IMR-90 (cell line): ENCODE results near the gene TARDBP. TPM values are rescaled to one million over a fixed set of nuclear protein-coding genes. Genes with fewer than 3 reads are reported as not detected.
"Not testable (repeated sequence)": the region's sequence is repeated elsewhere in the genome, so short reads cannot be mapped to it uniquely, and the experiment has no call there.

Experiments used
- ATAC-seq: fragments of 200-7000 bp; cut with Tn5 transposase; 2 replicates; pipeline ENCODE4 v1.9.1; 2020; ENCODE audit warnings: low read depth, mild to moderate bottlenecking, moderate library complexity
- BruUV-seq: library from RNA; stranded (reverse); fragments of 400-500 nt; replicated peaks from 2 replicates; lab custom pipeline; 2021; lab: Mats Ljungman, UMichigan
- CTCF ChIA-PET: fragments of 300-600 bp; formaldehyde crosslinking; extraction: SDS; loops from one replicate; lab custom pipeline; 2021; ENCODE audit warnings: antibody characterized with exemption; lab: Yijun Ruan, JAX
- POLR2A ChIA-PET: fragments of 300-600 bp; sonication (Branson Sonifier 250); formaldehyde crosslinking; loops from one replicate; lab custom pipeline; 2022; ENCODE audit warnings: antibody characterized with exemption; ENCODE audit not compliant: unreplicated experiment; lab: Charles Lee
- DNase-seq: peaks from one replicate; pipeline ENCODE4 v3.0.0; 2013
- H2AFZ ChIP-seq: replicated peaks from 2 replicates; pipeline ENCODE3; 2013; ENCODE audit warnings: low read length, mild to moderate bottlenecking; ENCODE audit not compliant: poor library complexity
- H2AK5ac ChIP-seq: 2 replicates; pipeline ENCODE4 v1.6.1; 2013; ENCODE audit warnings: low read depth, low read length, inconsistent platforms
- H2AK9ac ChIP-seq: replicated peaks from 2 replicates; pipeline ENCODE3; 2013; ENCODE audit warnings: mild to moderate bottlenecking, low read depth, low read length, moderate library complexity; ENCODE audit not compliant: poor library complexity
- H2BK120ac ChIP-seq: 2 replicates; pipeline ENCODE4 v1.6.1; 2013; ENCODE audit warnings: low read depth, low read length, inconsistent platforms
- H2BK15ac ChIP-seq: 3 replicates; pipeline ENCODE4 v1.6.1; 2013; ENCODE audit warnings: low read depth, low read length, inconsistent platforms
- H2BK20ac ChIP-seq: 2 replicates; pipeline ENCODE4 v1.6.1; 2013; ENCODE audit warnings: low read depth, mild to moderate bottlenecking, inconsistent platforms, low read length, moderate library complexity
- H2BK5ac ChIP-seq: 2 replicates; pipeline ENCODE4 v1.6.1; 2013; ENCODE audit warnings: mild to moderate bottlenecking, low read depth, low read length, inconsistent platforms; ENCODE audit not compliant: poor library complexity, severe bottlenecking
- H3K14ac ChIP-seq: replicated peaks from 2 replicates; pipeline ENCODE4 v1.6.1; 2013; ENCODE audit warnings: low read depth, low read length, inconsistent platforms
- H3K18ac ChIP-seq: 2 replicates; pipeline ENCODE4 v1.6.1; 2013; ENCODE audit warnings: low read depth, low read length, control low read depth
- H3K23ac ChIP-seq: 2 replicates; pipeline ENCODE4 v1.6.1; 2013; ENCODE audit warnings: low read depth, low read length, inconsistent platforms
- H3K27ac ChIP-seq: 2 replicates; pipeline ENCODE4 v1.5.1; 2013; ENCODE audit warnings: mild to moderate bottlenecking, control low read depth, low read length; ENCODE audit not compliant: insufficient read depth
- H3K27me3 ChIP-seq: 2 replicates; pipeline ENCODE4 v1.6.1; 2013; ENCODE audit warnings: low read length; ENCODE audit not compliant: control insufficient read depth, insufficient read depth
- H3K36me3 ChIP-seq: 2 replicates; pipeline ENCODE4 v1.6.1; 2013; ENCODE audit warnings: low read length, mixed read lengths; ENCODE audit not compliant: control insufficient read depth, insufficient read depth
- H3K4ac ChIP-seq: 2 replicates; pipeline ENCODE4 v1.6.1; 2013; ENCODE audit warnings: low read depth, low read length, inconsistent platforms
- H3K4me1 ChIP-seq: 2 replicates; pipeline ENCODE4 v1.6.1; 2013; ENCODE audit warnings: low read length, mixed read lengths; ENCODE audit not compliant: control insufficient read depth, insufficient read depth
- H3K4me2 ChIP-seq: 2 replicates; pipeline ENCODE4 v1.6.1; 2013; ENCODE audit warnings: low read depth, mild to moderate bottlenecking, control low read depth, low read length, moderate library complexity
- H3K4me3 ChIP-seq: 2 replicates; pipeline ENCODE4 v1.5.1; 2013; ENCODE audit warnings: low read depth, mild to moderate bottlenecking, control low read depth, low read length, moderate library complexity; ENCODE audit not compliant: insufficient read depth
- H3K56ac ChIP-seq: 2 replicates; pipeline ENCODE4 v1.6.1; 2013; ENCODE audit warnings: low read length, inconsistent platforms; ENCODE audit not compliant: insufficient read depth; ENCODE audit errors: extremely low read depth
- H3K79me1 ChIP-seq, 2 experiments: 2 replicates each; pipeline ENCODE4 v1.6.1; 2013; ENCODE audit warnings: low read length in 2 of 2, inconsistent platforms in 1 of 2, low read depth in 1 of 2
- H3K9ac ChIP-seq: 2 replicates; pipeline ENCODE4 v1.6.1; 2013; ENCODE audit warnings: low read depth, low read length, control low read depth
- H3K9me1 ChIP-seq: 2 replicates; pipeline ENCODE4 v1.6.1; 2013; ENCODE audit warnings: low read length, inconsistent platforms; ENCODE audit not compliant: insufficient read depth
- H3K9me3 ChIP-seq: 2 replicates; pipeline ENCODE4 v1.6.1; 2013; ENCODE audit warnings: low read length; ENCODE audit not compliant: control insufficient read depth, insufficient read depth
- H4K20me1 ChIP-seq: 2 replicates; pipeline ENCODE4 v1.6.1; 2013; ENCODE audit warnings: low read length, inconsistent platforms; ENCODE audit not compliant: insufficient read depth
- H4K5ac ChIP-seq: 2 replicates; pipeline ENCODE4 v1.6.1; 2013; ENCODE audit warnings: mild to moderate bottlenecking, low read depth, low read length, control low read depth
- H4K8ac ChIP-seq, 2 experiments: 2 replicates each; pipeline ENCODE4 v1.6.1; 2013; ENCODE audit warnings: low read depth in 2 of 2, low read length in 2 of 2, control low read depth in 1 of 2, inconsistent platforms in 1 of 2
- H4K91ac ChIP-seq: 2 replicates; pipeline ENCODE4 v1.6.1; 2013; ENCODE audit warnings: low read depth, low read length, inconsistent platforms; ENCODE audit not compliant: insufficient read depth
- WGBS, 2 experiments: methylation state at CpG; one replicate each; pipeline versions ENCODE4 v1.1.5 to v1.1.7; 2013; ENCODE audit warnings: missing lambda C conversion rate in 2 of 2; ENCODE audit not compliant: insufficient read length in 1 of 2; ENCODE audit errors: extremely low coverage in 2 of 2; 5-methylcytosine and 5-hydroxymethylcytosine counted together
- dilution Hi-C: fragments of 300-500 bp; cut with HindIII; formaldehyde crosslinking; loops from one replicate; pipeline ENCODE4 v1.14.3; 2018; ENCODE audit warnings: low sequenced_read_pairs; ENCODE audit not compliant: unreplicated experiment
- in situ Hi-C: fragments of 300-500 bp; cut with MboI; formaldehyde crosslinking; loops from 3 replicates; pipeline ENCODE4 v1.14.3; 2019; ENCODE audit warnings: low sequenced_read_pairs, inconsistent platforms, mixed read lengths
- intact Hi-C: fragments of 100-400 bp; cut with micrococcal nuclease; formaldehyde crosslinking; loops from 2 replicates; pipeline ENCODE4 v1.10.0; 2022
- polyA plus RNA-seq, 3 experiments: library from polyadenylated mRNA; depleted of rRNA; stranded (reverse); fragments of >200 nt; gene quantifications; 2 replicates each; pipeline ENCODE4 v1.2.3, GENCODE V29; 2012; ENCODE audit warnings: low replicate concordance in 1 of 3
- total RNA-seq: library from RNA; depleted of rRNA; stranded (reverse); fragments of >200 nt; gene quantifications from 2 replicates; pipeline ENCODE4 v1.2.3, GENCODE V29; 2012

Gene TARDBP
- total and polyA plus RNA-seq, 2 of the 4 experiments (the other 2 are of a cell fraction) = 36.7 to 161 TPM

DNA sequence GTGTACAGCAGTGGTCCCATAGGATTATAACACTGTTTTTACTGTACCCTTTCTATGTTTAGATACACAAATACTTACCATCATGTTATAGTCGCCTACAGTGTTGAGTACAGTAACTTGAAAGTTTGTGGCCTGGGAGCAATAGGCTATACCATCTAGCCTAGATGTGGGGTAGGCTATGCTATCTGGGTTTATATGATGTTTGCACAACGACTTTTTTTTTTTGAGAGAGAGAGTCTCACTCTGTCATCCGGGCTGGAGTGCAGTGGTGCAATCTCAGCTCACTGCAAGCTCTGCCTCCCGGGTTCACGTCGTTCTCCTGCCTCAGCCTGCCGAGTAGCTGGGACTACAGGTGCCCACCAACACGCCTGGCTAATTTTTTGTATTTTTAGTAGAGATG is 6.9 kb downstream of the TARDBP start:
- H3K56ac ChIP-seq, H3K23ac ChIP-seq, H2BK20ac ChIP-seq, dilution Hi-C loops, H2AFZ ChIP-seq, H2AK9ac ChIP-seq, H4K5ac ChIP-seq, H3K27ac ChIP-seq, CTCF ChIA-PET, H3K27me3 ChIP-seq, H2BK15ac ChIP-seq, H3K18ac ChIP-seq, in situ Hi-C loops, POLR2A ChIA-PET, intact Hi-C loops, H2BK120ac ChIP-seq, H4K8ac ChIP-seq, DNase-seq, BruUV-seq, H2AK5ac ChIP-seq, ATAC-seq, H3K9me1 ChIP-seq, H3K4me1 ChIP-seq, H3K4me2 ChIP-seq, H4K91ac ChIP-seq, H3K14ac ChIP-seq, H3K9me3 ChIP-seq, H3K9ac ChIP-seq, H2BK5ac ChIP-seq, H3K4ac ChIP-seq, H3K4me3 ChIP-seq: not testable (repeated sequence)
- Histone ChIP-seq H3K79me1 (peaks cover 11 to 32% of the 10 kb centered on the region in 2 experiments; a peak in 3 of 4 replicates), H3K36me3 (peaks cover 66% of the 10 kb centered on the region), H4K20me1 (peaks cover 38% of the 10 kb centered on the region)
- WGBS, 2 experiments = no CpG with 5 or more reads among the region's 8 CpGs
